ENCODE measurements around the gene MAFG. TPM values are rescaled to one million over a fixed set of nuclear protein-coding genes. Genes with fewer than 3 reads are reported as not detected.

Gene MAFG
- total and polyA plus RNA-seq, 2 experiments from 2014 or later: 17.2 to 33.4 TPM

DNA sequence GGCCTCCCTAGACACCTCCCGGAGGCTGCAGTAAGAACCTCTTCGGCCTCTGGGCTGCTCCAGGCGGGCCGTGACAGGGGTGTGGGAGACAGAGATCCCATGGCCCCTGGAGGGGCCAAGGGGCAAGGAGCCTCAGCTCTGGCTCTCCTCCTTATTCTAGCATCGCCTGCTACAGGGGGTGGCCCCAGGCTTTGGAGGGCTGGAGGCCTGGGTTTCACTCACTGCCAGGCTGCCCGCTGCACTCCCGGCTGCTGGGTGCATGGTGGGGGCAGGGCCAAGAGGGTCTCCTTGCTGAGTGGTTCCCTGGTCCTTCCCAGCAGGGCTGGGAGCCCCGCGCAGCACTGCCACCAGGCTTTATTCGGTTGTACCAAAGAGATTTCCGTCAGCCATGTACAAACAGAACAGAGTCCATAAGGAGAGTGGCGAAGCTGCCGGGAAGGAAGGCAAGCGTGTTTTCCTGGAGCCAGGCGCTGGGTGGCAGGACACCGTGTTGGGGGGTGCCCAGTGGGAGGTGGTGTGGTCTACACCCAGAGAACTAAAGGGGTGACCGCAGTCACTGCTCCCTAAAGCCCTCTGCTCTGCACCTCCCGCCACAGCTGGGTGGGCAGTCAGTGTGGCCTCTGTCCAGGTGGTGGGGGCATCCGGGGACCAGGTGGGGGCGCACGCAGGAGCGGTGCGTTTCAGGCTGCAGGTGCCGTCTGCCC, 23.5 kb downstream of the MAFG start:
- peaks cover 6% of the 10 kb centered on the region; the same call in 1 of the 2 replicates for H3K36me3 ChIP-seq (ENCODE audit: insufficient read depth)
- peaks cover 15% of the 10 kb centered on the region for H3F3A ChIP-seq (replicated peaks; ENCODE audit: low read depth)
- no peak for ATAC-seq
- no peaks in the 10 kb centered on the region; the same call in 1 of the 2 replicates for H3K4me1 ChIP-seq (ENCODE audit: insufficient read depth)
- H3K9me3 Mint-ChIP-seq: no peaks in the 10 kb centered on the region
- H3K27ac ChIP-seq (ENCODE audit: low read depth): no peak overlapping the region
- no peaks in the 10 kb centered on the region for H3K9me2 ChIP-seq (ENCODE audit: insufficient read depth)
- H3K79me2 ChIP-seq (replicated peaks; ENCODE audit: insufficient read depth): no peaks in the 10 kb centered on the region
- peaks cover 9% of the 10 kb centered on the region for H3K36me3 Mint-ChIP-seq (ENCODE audit: low read depth)
- H3K27me3 Mint-ChIP-seq (ENCODE audit: insufficient read depth, low read depth, poor library complexity): peaks cover 19% of the 10 kb centered on the region
- H3K27me3 ChIP-seq (ENCODE audit: insufficient read depth): peaks cover 18% of the 10 kb centered on the region
- no peak overlapping the region for H3K4me3 ChIP-seq
- H3K4me2 ChIP-seq: no peak overlapping the region
- no peaks in the 10 kb centered on the region for H4K20me1 ChIP-seq (replicated peaks; ENCODE audit: insufficient read depth)
- H3K4me3 Mint-ChIP-seq: no peak overlapping the region
- no peak overlapping the region for H3K27ac Mint-ChIP-seq
- peaks cover 3% of the 10 kb centered on the region; the same call in 2 of the 3 replicates for H3K4me1 Mint-ChIP-seq
- TF ChIP-seq EZH2 (IDR thresholded peaks at IDR 0.05; ENCODE audit: low read depth, unreplicated experiment): no peak
- no peak for TF ChIP-seq NANOG (IDR thresholded peaks at IDR 0.05; ENCODE audit: borderline replicate concordance)
- no peak for TF ChIP-seq CREB1 (CRISPR knock-in tag; IDR thresholded peaks at IDR 0.05; ENCODE audit: low read depth)
- TF ChIP-seq, protein P1, sequence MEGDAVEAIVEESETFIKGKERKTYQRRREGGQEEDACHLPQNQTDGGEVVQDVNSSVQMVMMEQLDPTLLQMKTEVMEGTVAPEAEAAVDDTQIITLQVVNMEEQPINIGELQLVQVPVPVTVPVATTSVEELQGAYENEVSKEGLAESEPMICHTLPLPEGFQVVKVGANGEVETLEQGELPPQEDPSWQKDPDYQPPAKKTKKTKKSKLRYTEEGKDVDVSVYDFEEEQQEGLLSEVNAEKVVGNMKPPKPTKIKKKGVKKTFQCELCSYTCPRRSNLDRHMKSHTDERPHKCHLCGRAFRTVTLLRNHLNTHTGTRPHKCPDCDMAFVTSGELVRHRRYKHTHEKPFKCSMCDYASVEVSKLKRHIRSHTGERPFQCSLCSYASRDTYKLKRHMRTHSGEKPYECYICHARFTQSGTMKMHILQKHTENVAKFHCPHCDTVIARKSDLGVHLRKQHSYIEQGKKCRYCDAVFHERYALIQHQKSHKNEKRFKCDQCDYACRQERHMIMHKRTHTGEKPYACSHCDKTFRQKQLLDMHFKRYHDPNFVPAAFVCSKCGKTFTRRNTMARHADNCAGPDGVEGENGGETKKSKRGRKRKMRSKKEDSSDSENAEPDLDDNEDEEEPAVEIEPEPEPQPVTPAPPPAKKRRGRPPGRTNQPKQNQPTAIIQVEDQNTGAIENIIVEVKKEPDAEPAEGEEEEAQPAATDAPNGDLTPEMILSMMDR (conservative IDR thresholded peaks at IDR 0.05; ENCODE audit: low read depth in 2 of 2): no peak
- no peak for TF ChIP-seq ZNF331 (CRISPR knock-in tag; IDR thresholded peaks at IDR 0.05; ENCODE audit: low read depth)
- TF ChIP-seq, protein P2, sequence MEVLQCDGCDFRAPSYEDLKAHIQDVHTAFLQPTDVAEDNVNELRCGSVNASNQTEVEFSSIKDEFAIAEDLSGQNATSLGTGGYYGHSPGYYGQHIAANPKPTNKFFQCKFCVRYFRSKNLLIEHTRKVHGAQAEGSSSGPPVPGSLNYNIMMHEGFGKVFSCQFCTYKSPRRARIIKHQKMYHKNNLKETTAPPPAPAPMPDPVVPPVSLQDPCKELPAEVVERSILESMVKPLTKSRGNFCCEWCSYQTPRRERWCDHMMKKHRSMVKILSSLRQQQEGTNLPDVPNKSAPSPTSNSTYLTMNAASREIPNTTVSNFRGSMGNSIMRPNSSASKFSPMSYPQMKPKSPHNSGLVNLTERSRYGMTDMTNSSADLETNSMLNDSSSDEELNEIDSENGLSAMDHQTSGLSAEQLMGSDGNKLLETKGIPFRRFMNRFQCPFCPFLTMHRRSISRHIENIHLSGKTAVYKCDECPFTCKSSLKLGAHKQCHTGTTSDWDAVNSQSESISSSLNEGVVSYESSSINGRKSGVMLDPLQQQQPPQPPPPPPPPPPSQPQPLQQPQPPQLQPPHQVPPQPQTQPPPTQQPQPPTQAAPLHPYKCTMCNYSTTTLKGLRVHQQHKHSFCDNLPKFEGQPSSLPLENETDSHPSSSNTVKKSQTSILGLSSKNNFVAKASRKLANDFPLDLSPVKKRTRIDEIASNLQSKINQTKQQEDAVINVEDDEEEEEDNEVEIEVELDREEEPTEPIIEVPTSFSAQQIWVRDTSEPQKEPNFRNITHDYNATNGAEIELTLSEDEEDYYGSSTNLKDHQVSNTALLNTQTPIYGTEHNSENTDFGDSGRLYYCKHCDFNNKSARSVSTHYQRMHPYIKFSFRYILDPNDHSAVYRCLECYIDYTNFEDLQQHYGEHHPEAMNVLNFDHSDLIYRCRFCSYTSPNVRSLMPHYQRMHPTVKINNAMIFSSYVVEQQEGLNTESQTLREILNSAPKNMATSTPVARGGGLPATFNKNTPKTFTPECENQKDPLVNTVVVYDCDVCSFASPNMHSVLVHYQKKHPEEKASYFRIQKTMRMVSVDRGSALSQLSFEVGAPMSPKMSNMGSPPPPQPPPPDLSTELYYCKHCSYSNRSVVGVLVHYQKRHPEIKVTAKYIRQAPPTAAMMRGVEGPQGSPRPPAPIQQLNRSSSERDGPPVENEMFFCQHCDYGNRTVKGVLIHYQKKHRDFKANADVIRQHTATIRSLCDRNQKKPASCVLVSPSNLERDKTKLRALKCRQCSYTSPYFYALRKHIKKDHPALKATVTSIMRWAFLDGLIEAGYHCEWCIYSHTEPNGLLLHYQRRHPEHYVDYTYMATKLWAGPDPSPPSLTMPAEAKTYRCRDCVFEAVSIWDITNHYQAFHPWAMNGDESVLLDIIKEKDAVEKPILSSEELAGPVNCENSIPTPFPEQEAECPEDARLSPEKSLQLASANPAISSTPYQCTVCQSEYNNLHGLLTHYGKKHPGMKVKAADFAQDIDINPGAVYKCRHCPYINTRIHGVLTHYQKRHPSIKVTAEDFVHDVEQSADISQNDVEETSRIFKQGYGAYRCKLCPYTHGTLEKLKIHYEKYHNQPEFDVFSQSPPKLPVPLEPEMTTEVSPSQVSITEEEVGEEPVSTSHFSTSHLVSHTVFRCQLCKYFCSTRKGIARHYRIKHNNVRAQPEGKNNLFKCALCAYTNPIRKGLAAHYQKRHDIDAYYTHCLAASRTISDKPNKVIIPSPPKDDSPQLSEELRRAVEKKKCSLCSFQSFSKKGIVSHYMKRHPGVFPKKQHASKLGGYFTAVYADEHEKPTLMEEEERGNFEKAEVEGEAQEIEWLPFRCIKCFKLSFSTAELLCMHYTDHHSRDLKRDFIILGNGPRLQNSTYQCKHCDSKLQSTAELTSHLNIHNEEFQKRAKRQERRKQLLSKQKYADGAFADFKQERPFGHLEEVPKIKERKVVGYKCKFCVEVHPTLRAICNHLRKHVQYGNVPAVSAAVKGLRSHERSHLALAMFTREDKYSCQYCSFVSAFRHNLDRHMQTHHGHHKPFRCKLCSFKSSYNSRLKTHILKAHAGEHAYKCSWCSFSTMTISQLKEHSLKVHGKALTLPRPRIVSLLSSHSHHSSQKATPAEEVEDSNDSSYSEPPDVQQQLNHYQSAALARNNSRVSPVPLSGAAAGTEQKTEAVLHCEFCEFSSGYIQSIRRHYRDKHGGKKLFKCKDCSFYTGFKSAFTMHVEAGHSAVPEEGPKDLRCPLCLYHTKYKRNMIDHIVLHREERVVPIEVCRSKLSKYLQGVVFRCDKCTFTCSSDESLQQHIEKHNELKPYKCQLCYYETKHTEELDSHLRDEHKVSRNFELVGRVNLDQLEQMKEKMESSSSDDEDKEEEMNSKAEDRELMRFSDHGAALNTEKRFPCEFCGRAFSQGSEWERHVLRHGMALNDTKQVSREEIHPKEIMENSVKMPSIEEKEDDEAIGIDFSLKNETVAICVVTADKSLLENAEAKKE (CRISPR knock-in tag; IDR thresholded peaks at IDR 0.05): no peak
- TF ChIP-seq, protein P3, sequence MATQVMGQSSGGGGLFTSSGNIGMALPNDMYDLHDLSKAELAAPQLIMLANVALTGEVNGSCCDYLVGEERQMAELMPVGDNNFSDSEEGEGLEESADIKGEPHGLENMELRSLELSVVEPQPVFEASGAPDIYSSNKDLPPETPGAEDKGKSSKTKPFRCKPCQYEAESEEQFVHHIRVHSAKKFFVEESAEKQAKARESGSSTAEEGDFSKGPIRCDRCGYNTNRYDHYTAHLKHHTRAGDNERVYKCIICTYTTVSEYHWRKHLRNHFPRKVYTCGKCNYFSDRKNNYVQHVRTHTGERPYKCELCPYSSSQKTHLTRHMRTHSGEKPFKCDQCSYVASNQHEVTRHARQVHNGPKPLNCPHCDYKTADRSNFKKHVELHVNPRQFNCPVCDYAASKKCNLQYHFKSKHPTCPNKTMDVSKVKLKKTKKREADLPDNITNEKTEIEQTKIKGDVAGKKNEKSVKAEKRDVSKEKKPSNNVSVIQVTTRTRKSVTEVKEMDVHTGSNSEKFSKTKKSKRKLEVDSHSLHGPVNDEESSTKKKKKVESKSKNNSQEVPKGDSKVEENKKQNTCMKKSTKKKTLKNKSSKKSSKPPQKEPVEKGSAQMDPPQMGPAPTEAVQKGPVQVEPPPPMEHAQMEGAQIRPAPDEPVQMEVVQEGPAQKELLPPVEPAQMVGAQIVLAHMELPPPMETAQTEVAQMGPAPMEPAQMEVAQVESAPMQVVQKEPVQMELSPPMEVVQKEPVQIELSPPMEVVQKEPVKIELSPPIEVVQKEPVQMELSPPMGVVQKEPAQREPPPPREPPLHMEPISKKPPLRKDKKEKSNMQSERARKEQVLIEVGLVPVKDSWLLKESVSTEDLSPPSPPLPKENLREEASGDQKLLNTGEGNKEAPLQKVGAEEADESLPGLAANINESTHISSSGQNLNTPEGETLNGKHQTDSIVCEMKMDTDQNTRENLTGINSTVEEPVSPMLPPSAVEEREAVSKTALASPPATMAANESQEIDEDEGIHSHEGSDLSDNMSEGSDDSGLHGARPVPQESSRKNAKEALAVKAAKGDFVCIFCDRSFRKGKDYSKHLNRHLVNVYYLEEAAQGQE (IDR thresholded peaks at IDR 0.05; ENCODE audit: unreplicated experiment): no peak
- no peak for TF ChIP-seq EZH2phosphoT487 (IDR thresholded peaks at IDR 0.05; ENCODE audit: unreplicated experiment)
- no peak for TF ChIP-seq STAT1 (IDR thresholded peaks at IDR 0.05; ENCODE audit: unreplicated experiment)
- no peak for TF ChIP-seq POLR2AphosphoS5 (IDR thresholded peaks at IDR 0.05; ENCODE audit: low read depth)
- TF ChIP-seq JUNB (IDR thresholded peaks at IDR 0.05; ENCODE audit: unreplicated experiment): no peak
- TF ChIP-seq ZNF114 (CRISPR knock-in tag; IDR thresholded peaks at IDR 0.05): no peak
- TF ChIP-seq, protein P4, sequence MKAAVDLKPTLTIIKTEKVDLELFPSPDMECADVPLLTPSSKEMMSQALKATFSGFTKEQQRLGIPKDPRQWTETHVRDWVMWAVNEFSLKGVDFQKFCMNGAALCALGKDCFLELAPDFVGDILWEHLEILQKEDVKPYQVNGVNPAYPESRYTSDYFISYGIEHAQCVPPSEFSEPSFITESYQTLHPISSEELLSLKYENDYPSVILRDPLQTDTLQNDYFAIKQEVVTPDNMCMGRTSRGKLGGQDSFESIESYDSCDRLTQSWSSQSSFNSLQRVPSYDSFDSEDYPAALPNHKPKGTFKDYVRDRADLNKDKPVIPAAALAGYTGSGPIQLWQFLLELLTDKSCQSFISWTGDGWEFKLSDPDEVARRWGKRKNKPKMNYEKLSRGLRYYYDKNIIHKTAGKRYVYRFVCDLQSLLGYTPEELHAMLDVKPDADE (IDR thresholded peaks at IDR 0.05): no peak
- no peak overlapping the region for H2AFZ ChIP-seq
- no peak for DNase-seq (ENCODE audit: low spot score)
